Astrocyte of the cerebellum (primary cell): ENCODE results near the gene XRRA1.
A peak's percentile ranks its signal among the peaks of the same experiment; 100 is the strongest.

Experiments used
- DNase-seq: peaks from one replicate; pipeline ENCODE4 v3.0.0-alpha.2; 2011; ENCODE audit warnings: low read depth
- H3K4me3 ChIP-seq: 2 replicates; pipeline ENCODE4 v1.5.1; 2011; ENCODE audit warnings: mild to moderate bottlenecking, low read depth, low read length, moderate library complexity
- in situ Hi-C: cut with HindIII; loops from 2 replicates; pipeline ENCODE4 v1.10.0; 2017; ENCODE audit warnings: low sequenced_read_pairs
- TF ChIP-seq, protein P1 (sequence below): IDR thresholded peaks from 2 replicates; pipeline ENCODE4 v1.5.1; 2012; ENCODE audit warnings: low read length, low read depth, moderate library complexity, mild to moderate bottlenecking; ENCODE audit errors: missing control alignments

The XRRA1 gene

DNA sequence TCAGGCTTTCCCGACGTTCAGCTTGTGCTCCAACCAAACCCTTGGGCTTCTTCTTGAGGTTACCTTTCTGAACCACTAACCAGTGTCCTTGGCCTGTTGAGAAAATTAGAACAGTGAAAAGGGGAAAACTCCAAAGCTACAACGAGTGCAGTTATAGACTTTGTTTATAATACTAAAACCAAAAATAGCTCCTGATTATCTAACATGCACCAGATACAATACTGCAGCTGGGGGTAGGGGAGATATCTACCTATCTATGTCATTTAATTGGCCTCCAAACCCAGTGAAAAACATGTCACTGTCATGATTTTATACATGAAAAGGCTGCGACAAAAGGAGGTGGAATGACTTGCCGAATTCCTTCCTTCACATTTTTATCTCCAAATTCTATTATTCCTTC lies 11.9 kb downstream of the XRRA1 start:
- in situ Hi-C loops, result no loop called here
- DNase-seq, result no peak
- H3K4me3 ChIP-seq, result no peak overlapping the region
- TF ChIP-seq, protein P1, sequence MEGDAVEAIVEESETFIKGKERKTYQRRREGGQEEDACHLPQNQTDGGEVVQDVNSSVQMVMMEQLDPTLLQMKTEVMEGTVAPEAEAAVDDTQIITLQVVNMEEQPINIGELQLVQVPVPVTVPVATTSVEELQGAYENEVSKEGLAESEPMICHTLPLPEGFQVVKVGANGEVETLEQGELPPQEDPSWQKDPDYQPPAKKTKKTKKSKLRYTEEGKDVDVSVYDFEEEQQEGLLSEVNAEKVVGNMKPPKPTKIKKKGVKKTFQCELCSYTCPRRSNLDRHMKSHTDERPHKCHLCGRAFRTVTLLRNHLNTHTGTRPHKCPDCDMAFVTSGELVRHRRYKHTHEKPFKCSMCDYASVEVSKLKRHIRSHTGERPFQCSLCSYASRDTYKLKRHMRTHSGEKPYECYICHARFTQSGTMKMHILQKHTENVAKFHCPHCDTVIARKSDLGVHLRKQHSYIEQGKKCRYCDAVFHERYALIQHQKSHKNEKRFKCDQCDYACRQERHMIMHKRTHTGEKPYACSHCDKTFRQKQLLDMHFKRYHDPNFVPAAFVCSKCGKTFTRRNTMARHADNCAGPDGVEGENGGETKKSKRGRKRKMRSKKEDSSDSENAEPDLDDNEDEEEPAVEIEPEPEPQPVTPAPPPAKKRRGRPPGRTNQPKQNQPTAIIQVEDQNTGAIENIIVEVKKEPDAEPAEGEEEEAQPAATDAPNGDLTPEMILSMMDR, result no peak

DNA sequence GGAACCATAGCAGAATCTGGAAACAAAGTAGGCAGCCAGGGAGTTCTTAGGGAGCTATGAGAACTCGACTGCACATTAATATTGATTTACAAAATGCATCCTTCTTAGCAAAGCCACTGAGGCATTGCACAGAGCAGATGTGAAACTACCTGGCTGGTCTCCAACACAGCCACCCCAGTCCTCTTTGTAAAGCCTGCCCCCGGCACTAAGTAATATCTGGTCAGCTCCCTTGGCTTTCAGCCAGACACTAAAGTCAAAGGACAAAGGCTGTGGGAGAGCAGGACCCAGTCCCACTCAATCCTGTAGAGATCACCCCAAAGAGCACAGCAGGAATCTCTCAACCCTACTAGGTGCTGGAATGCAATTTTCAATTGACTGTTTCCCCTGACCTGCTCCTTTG lies 12.8 kb downstream of the XRRA1 start:
- DNase-seq, result no peak
- no peak overlapping the region for H3K4me3 ChIP-seq
- TF ChIP-seq, protein P1, result no peak
- in situ Hi-C loops, result no loop called here

DNA sequence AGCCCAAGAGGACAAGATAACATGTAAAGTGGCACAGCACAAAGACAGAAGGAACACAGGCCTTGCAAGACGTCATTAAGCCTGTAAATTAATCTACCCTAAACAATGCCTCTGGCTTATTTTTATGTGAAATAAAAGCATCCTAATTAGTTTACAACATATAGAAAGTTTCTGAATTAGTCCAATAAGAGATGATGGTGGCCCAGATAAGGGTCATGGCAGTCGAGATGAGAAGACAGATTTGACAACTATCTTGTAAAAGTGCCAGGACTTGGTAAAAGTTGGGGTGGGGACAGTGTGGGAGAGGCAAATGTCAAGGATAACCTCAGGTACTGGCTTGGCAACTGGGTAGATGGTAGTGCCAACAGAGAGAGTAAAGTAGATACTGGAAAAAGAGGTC lies 13.6 kb downstream of the XRRA1 start:
- DNase-seq, result no peak
- H3K4me3 ChIP-seq, result no peak overlapping the region
- in situ Hi-C loops, result no loop called here
- TF ChIP-seq, protein P1, result no peak

DNA sequence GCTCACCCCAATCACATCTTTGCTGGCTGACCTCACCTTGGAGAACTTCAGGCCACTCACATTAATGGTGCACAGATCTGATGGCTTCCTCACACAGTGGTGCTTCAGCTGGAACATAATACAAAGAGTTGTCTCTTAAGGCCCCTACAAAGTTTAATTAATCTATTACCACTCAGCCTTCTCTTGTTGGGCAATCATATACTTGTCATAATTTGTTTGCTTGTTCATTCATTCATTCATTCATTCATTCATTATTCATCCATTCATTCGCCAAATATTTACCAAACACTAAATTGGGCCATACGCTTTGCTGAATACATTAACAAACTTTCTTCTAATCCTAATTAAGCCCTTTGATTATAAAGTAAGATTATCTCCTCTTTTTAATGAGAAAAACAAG lies 15.1 kb downstream of the XRRA1 start:
- TF ChIP-seq, protein P1, result no peak
- in situ Hi-C loops, result no loop called here
- no peak for DNase-seq
- no peak overlapping the region for H3K4me3 ChIP-seq

DNA sequence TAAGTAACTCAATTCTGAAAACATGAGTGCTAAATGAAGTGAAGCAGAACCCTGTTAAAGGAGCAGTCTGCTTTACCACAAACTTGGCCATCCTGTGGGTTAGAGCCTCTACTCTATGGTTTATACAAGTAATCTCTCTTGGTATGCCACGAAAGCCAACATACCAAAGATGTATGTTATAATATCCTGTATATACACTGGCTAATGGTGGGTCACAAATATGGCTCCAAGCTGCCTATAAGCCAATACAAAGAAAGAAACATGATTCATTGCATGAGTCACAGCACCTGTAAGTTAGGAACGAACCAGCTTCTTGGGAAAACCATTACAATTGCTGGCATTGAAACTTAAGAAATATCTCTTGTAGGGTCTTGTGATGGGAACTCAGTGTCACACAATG lies 16.1 kb downstream of the XRRA1 start:
- DNase-seq, result peak; percentile 60
- no peak overlapping the region for H3K4me3 ChIP-seq
- in situ Hi-C loops, result no loop called here
- TF ChIP-seq, protein P1, result no peak

DNA sequence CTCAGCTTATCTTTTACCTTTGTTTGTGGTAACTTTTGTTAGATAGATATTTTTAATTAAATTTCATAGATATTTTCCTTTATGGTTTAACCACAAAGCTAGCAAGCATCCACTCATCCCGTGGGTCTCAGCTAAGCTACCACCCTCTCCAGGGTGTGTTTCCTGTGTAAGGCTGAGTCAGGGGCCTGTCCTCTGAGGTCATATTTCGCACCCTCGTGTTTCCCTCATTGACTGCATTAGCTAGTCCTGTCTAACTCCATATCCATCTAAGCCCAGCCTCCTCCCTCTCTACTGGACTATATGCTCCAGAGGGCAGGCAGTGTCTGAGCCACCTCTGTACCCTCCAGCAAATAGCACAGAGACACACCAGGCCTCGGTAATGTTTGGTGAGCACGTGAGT lies 16.7 kb downstream of the XRRA1 start:
- DNase-seq, result no peak
- TF ChIP-seq, protein P1, result no peak
- in situ Hi-C loops, result no loop called here
- no peak overlapping the region for H3K4me3 ChIP-seq
